ENCODE data around the gene KIF5A. TPM values are rescaled to one million over a fixed set of nuclear protein-coding genes. Genes with fewer than 3 reads are reported as not detected.

The KIF5A gene
- total and polyA plus RNA-seq, 2 of the 4 experiments (the other 2 are of a cell fraction) = 0.15 to 0.18 TPM

- TF ChIP-seq BHLHE40 (IDR thresholded peaks at IDR 0.05; ENCODE audit: low read depth, low read length) = no peak
Measured at GRCh38 chr12:57621497-57622292, 71.9 kb downstream of the KIF5A start (continued).

GRCh38 chr12:57622293-57623245 lies 72.7 kb downstream of the KIF5A start:
- dilution Hi-C loops (cut with HindIII; ENCODE audit: low sequenced_read_pairs, unreplicated experiment) (no loop called here), in situ Hi-C loops (cut with MboI; ENCODE audit: low sequenced_read_pairs) (loop anchor here (5.0 kb wide), 1 partner anchor 40 kb away; no protein-coding TSS in a partner anchor), intact Hi-C loops (cut with micrococcal nuclease) (loop anchor here (5.0 kb wide), 1 partner anchor 160 kb away; no protein-coding TSS in a partner anchor)
- ChIA-PET CTCF (interaction anchor here (0.8 to 1.4 kb wide), 2 partner anchors 38 to 39 kb away, joined by 3 to 4 read pairs; no protein-coding TSS in a partner anchor), POLR2A (ENCODE audit: unreplicated experiment) (no interaction called here)
- Histone ChIP-seq H3K18ac (ENCODE audit: low read depth, low read length) (no peak overlapping the region), H4K5ac (ENCODE audit: low read depth, low read length) (no peak overlapping the region), H3K9ac (ENCODE audit: low read depth, low read length) (no peak overlapping the region), H2BK15ac (ENCODE audit: low read depth, low read length) (no peak overlapping the region), H3K4ac (ENCODE audit: low read depth, low read length) (no peak overlapping the region), H2BK120ac (ENCODE audit: low read depth, low read length) (no peak overlapping the region), H4K8ac (ENCODE audit: low read depth in 2 of 2, low read length in 2 of 2) (no peak overlapping the region), H3K4me2 (ENCODE audit: low read depth, low read length) (no peak overlapping the region), H3K27me3 (ENCODE audit: control insufficient read depth, insufficient read depth, low read length) (peaks cover 63% of the 10 kb centered on the region), H2BK20ac (ENCODE audit: low read depth, low read length) (no peak overlapping the region), H3K27ac (ENCODE audit: insufficient read depth, low read length) (no peak overlapping the region), H4K91ac (ENCODE audit: insufficient read depth, low read depth, low read length) (no peak overlapping the region), H3K79me1 (ENCODE audit: low read depth in 1 of 2, low read length in 2 of 2) (no peaks in the 10 kb centered on the region), H2AK9ac (replicated peaks; ENCODE audit: low read depth, low read length, poor library complexity) (peak overlapping the region; percentile 37), H3K9me3 (ENCODE audit: control insufficient read depth, insufficient read depth, low read length) (no peaks in the 10 kb centered on the region), H3K9me1 (ENCODE audit: insufficient read depth, low read length) (peaks cover 4% of the 10 kb centered on the region; the same call in 1 of the 2 replicates), H4K20me1 (ENCODE audit: insufficient read depth, low read length) (peaks cover 4% of the 10 kb centered on the region; the same call in 1 of the 2 replicates), H3K56ac (ENCODE audit: extremely low read depth, insufficient read depth, low read length) (no peak overlapping the region), H3K14ac (replicated peaks; ENCODE audit: low read depth, low read length) (no peak overlapping the region), H2AFZ (replicated peaks; ENCODE audit: low read length, poor library complexity) (peak overlapping the region; percentile 14), H3K36me3 (ENCODE audit: control insufficient read depth, insufficient read depth, low read length) (peaks cover 6% of the 10 kb centered on the region; the same call in 1 of the 2 replicates), H2AK5ac (ENCODE audit: low read depth, low read length) (no peak overlapping the region), H3K4me3 (ENCODE audit: insufficient read depth, low read depth, low read length) (no peak overlapping the region), H2BK5ac (ENCODE audit: low read depth, low read length, poor library complexity, severe bottlenecking) (no peak overlapping the region), H3K23ac (ENCODE audit: low read depth, low read length) (no peak overlapping the region), H3K4me1 (ENCODE audit: control insufficient read depth, insufficient read depth, low read length) (no peaks in the 10 kb centered on the region; the same call in 1 of the 2 replicates)
- DNase-seq = no peak
- no TSS peak for BruUV-seq (replicated peaks)
- ATAC-seq (ENCODE audit: low read depth) = no peak
- WGBS, 2 experiments (ENCODE audit: extremely low coverage in 2 of 2, insufficient read length in 1 of 2) = 72% methylated on average over 6 of the region's 9 CpGs; no CpG with 5 or more reads in 1 of the 2 experiments
- TF ChIP-seq MAZ (IDR thresholded peaks at IDR 0.05; ENCODE audit: borderline replicate concordance, low read depth, low read length) = no peak
- no peak for TF ChIP-seq NFE2L2 (IDR thresholded peaks at IDR 0.05; ENCODE audit: low read depth, low read length)
- no peak for TF ChIP-seq MXI1 (IDR thresholded peaks at IDR 0.05; ENCODE audit: borderline replicate concordance, low read depth, low read length)
- no peak for TF ChIP-seq RCOR1 (IDR thresholded peaks at IDR 0.05; ENCODE audit: insufficient replicate concordance, low read length)
- TF ChIP-seq, protein P1, sequence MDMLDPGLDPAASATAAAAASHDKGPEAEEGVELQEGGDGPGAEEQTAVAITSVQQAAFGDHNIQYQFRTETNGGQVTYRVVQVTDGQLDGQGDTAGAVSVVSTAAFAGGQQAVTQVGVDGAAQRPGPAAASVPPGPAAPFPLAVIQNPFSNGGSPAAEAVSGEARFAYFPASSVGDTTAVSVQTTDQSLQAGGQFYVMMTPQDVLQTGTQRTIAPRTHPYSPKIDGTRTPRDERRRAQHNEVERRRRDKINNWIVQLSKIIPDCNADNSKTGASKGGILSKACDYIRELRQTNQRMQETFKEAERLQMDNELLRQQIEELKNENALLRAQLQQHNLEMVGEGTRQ (IDR thresholded peaks at IDR 0.05; ENCODE audit: low read depth, low read length) = no peak
- TF ChIP-seq POLR2A (IDR thresholded peaks at IDR 0.05; ENCODE audit: low read depth, low read length) = no peak
- TF ChIP-seq CEBPB (IDR thresholded peaks at IDR 0.05; ENCODE audit: low read depth, low read length) = no peak
- TF ChIP-seq RFX5 (IDR thresholded peaks at IDR 0.05; ENCODE audit: low read depth, low read length) = no peak
- TF ChIP-seq, protein P2, sequence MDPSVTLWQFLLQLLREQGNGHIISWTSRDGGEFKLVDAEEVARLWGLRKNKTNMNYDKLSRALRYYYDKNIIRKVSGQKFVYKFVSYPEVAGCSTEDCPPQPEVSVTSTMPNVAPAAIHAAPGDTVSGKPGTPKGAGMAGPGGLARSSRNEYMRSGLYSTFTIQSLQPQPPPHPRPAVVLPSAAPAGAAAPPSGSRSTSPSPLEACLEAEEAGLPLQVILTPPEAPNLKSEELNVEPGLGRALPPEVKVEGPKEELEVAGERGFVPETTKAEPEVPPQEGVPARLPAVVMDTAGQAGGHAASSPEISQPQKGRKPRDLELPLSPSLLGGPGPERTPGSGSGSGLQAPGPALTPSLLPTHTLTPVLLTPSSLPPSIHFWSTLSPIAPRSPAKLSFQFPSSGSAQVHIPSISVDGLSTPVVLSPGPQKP (IDR thresholded peaks at IDR 0.05; ENCODE audit: borderline replicate concordance, low read depth, low read length) = no peak
- TF ChIP-seq BHLHE40 (IDR thresholded peaks at IDR 0.05; ENCODE audit: low read depth, low read length) = no peak
